GM21528 (cell line): ENCODE measurements around the gene OR2T34.
"Not testable (repeated sequence)": the region's sequence is repeated elsewhere in the genome, so short reads cannot be mapped to it uniquely, and the experiment has no call there.

Experiments used
- ATAC-seq: cut with Tn5 transposase; IDR thresholded peaks from one replicate; pipeline ENCODE4 v1.9.1; 2021; ENCODE audit warnings: mild to moderate bottlenecking, moderate library complexity; ENCODE audit not compliant: unreplicated experiment, low FRiP score

OR2T34 gene

GRCh38 chr1:248565530-248566373 is 8.8 kb downstream of the OR2T34 start:
- peak; percentile 80 for ATAC-seq

GRCh38 chr1:248562672-248563071 is 11.9 kb downstream of the OR2T34 start, which contains the start of gene OR2T29:
TSS of gene OR2T29 (minus strand) at chr1:248562772. CDS start at chr1:248559491, 3,281 bp downstream.
- ATAC-seq = not testable (repeated sequence)

- not testable (repeated sequence) for ATAC-seq
These were observed 23.5 kb downstream of the OR2T34 start for GRCh38 chr1:248551027-248551426.

GRCh38 chr1:248547383-248547782 is 27.2 kb downstream of the OR2T34 start:
- not testable (repeated sequence) for ATAC-seq

- not testable (repeated sequence) for ATAC-seq
These were observed 37.1 kb downstream of the OR2T34 start for GRCh38 chr1:248537449-248537848.
